H9 (cell line): ENCODE data around the gene CEP112. TPM values are rescaled to one million over a fixed set of nuclear protein-coding genes. Genes with fewer than 3 reads are reported as not detected.

Experiments
- DNase-seq: peaks from one replicate; pipeline ENCODE4 v3.0.0-alpha.2; 2017
- H2AFZ ChIP-seq: one replicate; pipeline ENCODE4 v1.6.1; 2013; ENCODE audit warnings: mild to moderate bottlenecking, low read length, control low read depth, moderate library complexity
- H2AK5ac ChIP-seq: 2 replicates; pipeline ENCODE4 v1.6.1; 2013; ENCODE audit warnings: low read length, control low read depth, mixed read lengths; ENCODE audit not compliant: insufficient read length
- H2BK120ac ChIP-seq: one replicate; pipeline ENCODE4 v1.6.1; 2013; ENCODE audit warnings: low read depth, mild to moderate bottlenecking, low read length, control low read depth, inconsistent platforms; ENCODE audit not compliant: poor library complexity, severe bottlenecking
- H2BK12ac ChIP-seq: 2 replicates; pipeline ENCODE4 v1.6.1; 2013; ENCODE audit warnings: low read length, control low read depth, mixed read lengths, low read depth; ENCODE audit not compliant: insufficient read length
- H2BK15ac ChIP-seq: 2 replicates; pipeline ENCODE4 v1.6.1; 2013; ENCODE audit warnings: low read depth, low read length, control low read depth
- H2BK20ac ChIP-seq: one replicate; pipeline ENCODE4 v1.6.1; 2013; ENCODE audit warnings: low read depth, mild to moderate bottlenecking, low read length, control low read depth, inconsistent platforms; ENCODE audit not compliant: poor library complexity, severe bottlenecking
- H2BK5ac ChIP-seq: 2 replicates; pipeline ENCODE4 v1.6.1; 2013; ENCODE audit warnings: low read length, control low read depth, mixed read lengths; ENCODE audit not compliant: insufficient read length
- H3K14ac ChIP-seq: 2 replicates; pipeline ENCODE4 v1.6.1; 2013; ENCODE audit warnings: low read length, control low read depth; ENCODE audit not compliant: insufficient read depth
- H3K18ac ChIP-seq: 2 replicates; pipeline ENCODE4 v1.6.1; 2013; ENCODE audit warnings: low read depth, mild to moderate bottlenecking, mixed read lengths, low read length, control low read depth; ENCODE audit not compliant: insufficient read length
- H3K23ac ChIP-seq: 2 replicates; pipeline ENCODE4 v1.6.1; 2013; ENCODE audit warnings: low read length, control low read depth, mixed read lengths, low read depth; ENCODE audit not compliant: insufficient read length
- H3K23me2 ChIP-seq: 2 replicates; pipeline ENCODE4 v1.6.1; 2013; ENCODE audit warnings: low read depth, mild to moderate bottlenecking, mixed read lengths, low read length, control low read depth; ENCODE audit not compliant: insufficient read length, poor library complexity, severe bottlenecking
- H3K27ac ChIP-seq: 2 replicates; pipeline ENCODE4 v1.5.1; 2013; ENCODE audit warnings: low read length, control low read depth, mixed read lengths, low read depth; ENCODE audit not compliant: insufficient read length
- H3K27me3 ChIP-seq: 2 replicates; pipeline ENCODE4 v1.6.1; 2013; ENCODE audit warnings: low read length, control low read depth, inconsistent platforms; ENCODE audit not compliant: insufficient read depth
- H3K4ac ChIP-seq: 2 replicates; pipeline ENCODE4 v1.6.1; 2013; ENCODE audit warnings: low read depth, mild to moderate bottlenecking, control low read depth, inconsistent platforms, low read length, moderate library complexity
- H3K4me1 ChIP-seq: 2 replicates; pipeline ENCODE4 v1.6.1; 2013; ENCODE audit warnings: low read length, control low read depth, inconsistent platforms; ENCODE audit not compliant: insufficient read depth
- H3K4me2 ChIP-seq: 2 replicates; pipeline ENCODE4 v1.6.1; 2013; ENCODE audit warnings: low read length, control low read depth, mixed read lengths; ENCODE audit not compliant: insufficient read length, insufficient read depth
- H3K56ac ChIP-seq: 2 replicates; pipeline ENCODE4 v1.6.1; 2013; ENCODE audit warnings: low read depth, mild to moderate bottlenecking, mixed read lengths, low read length, control low read depth; ENCODE audit not compliant: insufficient read length
- H3K79me1 ChIP-seq: 2 replicates; pipeline ENCODE4 v1.6.1; 2013; ENCODE audit warnings: low read depth, mild to moderate bottlenecking, moderate library complexity, low read length, control low read depth, inconsistent platforms; ENCODE audit not compliant: insufficient read depth, poor library complexity, severe bottlenecking
- H3K79me2 ChIP-seq: 2 replicates; pipeline ENCODE4 v1.6.1; 2013; ENCODE audit warnings: low read length, control low read depth, inconsistent platforms; ENCODE audit not compliant: insufficient read depth
- H3K9ac ChIP-seq: 2 replicates; pipeline ENCODE4 v1.6.1; 2013; ENCODE audit warnings: low read length, control low read depth, mixed read lengths; ENCODE audit not compliant: insufficient read length; ENCODE audit errors: extremely low read depth
- H3K9me3 ChIP-seq: one replicate; pipeline ENCODE4 v1.6.1; 2013; ENCODE audit warnings: low read depth, low read length, inconsistent platforms; ENCODE audit not compliant: control insufficient read depth
- H3T11ph ChIP-seq: one replicate; pipeline ENCODE4 v1.6.1; 2013; ENCODE audit warnings: mild to moderate bottlenecking, low read length, control low read depth, inconsistent platforms
- H4K20me1 ChIP-seq: one replicate; pipeline ENCODE4 v1.6.1; 2013; ENCODE audit not compliant: control insufficient read depth, insufficient read length, insufficient read depth
- H4K5ac ChIP-seq: 2 replicates; pipeline ENCODE4 v1.6.1; 2013; ENCODE audit warnings: low read depth, mild to moderate bottlenecking, mixed read lengths, low read length, control low read depth; ENCODE audit not compliant: insufficient read length
- H4K8ac ChIP-seq: replicated peaks from 2 replicates; pipeline ENCODE4 v1.6.1; 2013; ENCODE audit warnings: low read length, control low read depth, mixed read lengths, low read depth; ENCODE audit not compliant: insufficient read length
- H4K91ac ChIP-seq: 2 replicates; pipeline ENCODE4 v1.6.1; 2013; ENCODE audit warnings: low read depth, mild to moderate bottlenecking, moderate library complexity, mixed read lengths, low read length, control low read depth; ENCODE audit not compliant: insufficient read length
- H3K27ac Mint-ChIP-seq, 3 experiments: 2 replicates in 2 of 3; 3 replicates in 1 of 3; pipeline ENCODE4 v1.8.0; 2020 to 2021; ENCODE audit warnings: mixed read lengths in 3 of 3, mild to moderate bottlenecking in 1 of 3, moderate library complexity in 1 of 3
- H3K27me3 Mint-ChIP-seq: 2 replicates; pipeline ENCODE4 v1.8.0; 2021; ENCODE audit warnings: low read depth, mild to moderate bottlenecking, moderate library complexity, mixed read lengths
- H3K36me3 Mint-ChIP-seq, 3 experiments: 2 replicates in 2 of 3; 3 replicates in 1 of 3; pipeline ENCODE4 v1.8.0; 2020 to 2021; ENCODE audit warnings: low read depth in 3 of 3, mixed read lengths in 3 of 3; ENCODE audit not compliant: insufficient read depth in 1 of 3
- H3K4me1 Mint-ChIP-seq, 2 experiments: 2 replicates each; pipeline ENCODE4 v1.8.0; 2020; ENCODE audit warnings: mixed read lengths in 2 of 2
- H3K4me3 Mint-ChIP-seq, 2 experiments: 2 replicates in 1 of 2; 3 replicates in 1 of 2; pipeline ENCODE4 v1.8.0; 2020 to 2021; ENCODE audit warnings: mild to moderate bottlenecking in 2 of 2, mixed read lengths in 2 of 2, moderate library complexity in 1 of 2
- H3K9me3 Mint-ChIP-seq, 2 experiments: 2 replicates in 1 of 2; 3 replicates in 1 of 2; pipeline ENCODE4 v1.8.0; 2020; ENCODE audit warnings: mild to moderate bottlenecking in 2 of 2, mixed read lengths in 2 of 2, moderate library complexity in 1 of 2
- WGBS: extraction: QIAGEN DNeasy Blood & Tissue Kit; methylation state at CpG from one replicate; pipeline ENCODE4 v1.1.7; 2013; ENCODE audit warnings: missing lambda C conversion rate, low lambda C conversion rate, mixed read lengths; ENCODE audit not compliant: insufficient read length; ENCODE audit errors: extremely low coverage; 5-methylcytosine and 5-hydroxymethylcytosine counted together
- total RNA-seq: library from RNA; stranded (reverse); gene quantifications from 2 replicates; pipeline ENCODE4 v1.2.1, GENCODE V29; 2021
- TF ChIP-seq, protein P1 (sequence below): fragments of 200-600 bp; sonication (generic); conservative IDR thresholded peaks from 3 replicates; pipeline ENCODE4 v1.8.0; 2021; ENCODE audit warnings: antibody characterized with exemption, mild to moderate bottlenecking

The CEP112 gene
- total RNA-seq, 1 experiment from 2014 or later, result 5.4 TPM

DNA sequence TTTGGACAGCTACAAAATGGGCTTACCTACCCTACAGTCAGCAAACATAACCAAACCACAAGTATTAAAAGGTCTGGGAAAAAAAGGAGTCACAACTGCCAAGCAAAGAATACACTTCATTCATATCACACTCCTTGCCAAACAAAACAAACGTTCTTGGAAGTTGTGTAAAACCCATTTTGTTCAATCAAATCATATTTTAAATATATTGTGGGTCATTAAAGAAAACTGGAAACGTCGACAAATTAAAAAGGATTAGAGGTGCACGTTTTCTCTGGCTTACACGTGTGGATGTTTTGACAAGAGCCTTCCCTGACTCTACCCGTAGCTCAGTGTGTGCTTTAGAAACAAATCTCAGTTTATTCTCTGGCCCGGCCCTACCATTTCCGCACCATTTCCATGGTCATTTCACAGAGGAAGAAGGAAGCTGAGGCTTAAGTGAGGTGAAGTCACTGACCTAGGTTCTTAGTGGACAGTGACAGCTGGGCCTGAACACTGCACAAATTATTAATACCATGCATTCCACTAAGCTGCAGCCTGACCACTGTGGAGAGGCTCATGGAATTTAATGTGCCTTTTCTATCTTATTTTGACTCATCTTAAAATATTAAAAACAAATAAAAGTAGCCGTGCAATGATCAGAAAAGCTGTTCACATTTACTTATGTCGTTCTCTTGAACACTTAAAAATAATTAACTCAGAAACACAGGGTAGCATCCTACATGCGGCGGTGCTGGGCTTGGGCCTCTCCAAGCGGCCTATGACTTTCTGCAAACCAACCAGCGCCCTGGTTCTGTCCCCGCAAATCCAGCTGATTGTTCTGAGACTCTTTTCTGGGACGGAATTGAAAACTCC lies 968 bp downstream of the CEP112 start:
- Histone ChIP-seq H4K91ac (no peak overlapping the region), H3K79me2 (no peaks in the 10 kb centered on the region), H3K18ac (no peak overlapping the region), H3K23me2 (peaks cover 10% of the 10 kb centered on the region), H2BK12ac (no peak overlapping the region), H3T11ph (no peak overlapping the region), H4K8ac (no peak overlapping the region), H2BK20ac (no peak overlapping the region), H2AK5ac (no peak overlapping the region), H2AFZ (no peak overlapping the region), H4K5ac (no peak overlapping the region), H3K4ac (no peak overlapping the region), H3K4me1 (no peaks in the 10 kb centered on the region), H3K4me2 (peak overlapping the region; percentile 51), H3K23ac (no peak overlapping the region), H3K9me3 (no peaks in the 10 kb centered on the region), H3K27me3 (no peaks in the 10 kb centered on the region), H3K79me1 (no peaks in the 10 kb centered on the region), H2BK5ac (no peak overlapping the region), H3K56ac (no peak overlapping the region), H3K14ac (no peak overlapping the region), H2BK120ac (no peak overlapping the region), H3K27ac (no peak overlapping the region), H3K9ac (peak overlapping the region; percentile 13), H2BK15ac (no peak overlapping the region), H4K20me1 (no peaks in the 10 kb centered on the region)
- H3K27ac Mint-ChIP-seq, result peak overlapping the region in 2 of 3 experiments; percentile 86 to 92; a peak in 3 of 7 replicates
- no peak for DNase-seq
- peaks cover 12 to 15% of the 10 kb centered on the region in 2 experiments for H3K4me1 Mint-ChIP-seq
- TF ChIP-seq, protein P1, sequence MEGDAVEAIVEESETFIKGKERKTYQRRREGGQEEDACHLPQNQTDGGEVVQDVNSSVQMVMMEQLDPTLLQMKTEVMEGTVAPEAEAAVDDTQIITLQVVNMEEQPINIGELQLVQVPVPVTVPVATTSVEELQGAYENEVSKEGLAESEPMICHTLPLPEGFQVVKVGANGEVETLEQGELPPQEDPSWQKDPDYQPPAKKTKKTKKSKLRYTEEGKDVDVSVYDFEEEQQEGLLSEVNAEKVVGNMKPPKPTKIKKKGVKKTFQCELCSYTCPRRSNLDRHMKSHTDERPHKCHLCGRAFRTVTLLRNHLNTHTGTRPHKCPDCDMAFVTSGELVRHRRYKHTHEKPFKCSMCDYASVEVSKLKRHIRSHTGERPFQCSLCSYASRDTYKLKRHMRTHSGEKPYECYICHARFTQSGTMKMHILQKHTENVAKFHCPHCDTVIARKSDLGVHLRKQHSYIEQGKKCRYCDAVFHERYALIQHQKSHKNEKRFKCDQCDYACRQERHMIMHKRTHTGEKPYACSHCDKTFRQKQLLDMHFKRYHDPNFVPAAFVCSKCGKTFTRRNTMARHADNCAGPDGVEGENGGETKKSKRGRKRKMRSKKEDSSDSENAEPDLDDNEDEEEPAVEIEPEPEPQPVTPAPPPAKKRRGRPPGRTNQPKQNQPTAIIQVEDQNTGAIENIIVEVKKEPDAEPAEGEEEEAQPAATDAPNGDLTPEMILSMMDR, result no peak
- WGBS, result no CpG with 5 or more reads among the region's 16 CpGs
- H3K9me3 Mint-ChIP-seq, result no peaks in the 10 kb centered on the region
- peaks cover 3% of the 10 kb centered on the region; the same call in 1 of the 2 replicates for H3K27me3 Mint-ChIP-seq
- H3K36me3 Mint-ChIP-seq, result no peaks in the 10 kb centered on the region
- peak overlapping the region; percentile 82 to 90 for H3K4me3 Mint-ChIP-seq
